ENCODE measurements around the gene VPS39. TPM values are rescaled to one million over a fixed set of nuclear protein-coding genes. Genes with fewer than 3 reads are reported as not detected.
"Not testable (repeated sequence)": the region's sequence is repeated elsewhere in the genome, so short reads cannot be mapped to it uniquely, and the experiment has no call there.

VPS39 gene
- 58.0 TPM in 2 replicates for total RNA-seq

- DNase-seq = peak; percentile 96
- Mint-ChIP-seq H3K4me3 (peak within 1 kb of the TSS; percentile 98), H3K9me3 (no peaks in the 10 kb centered on the region), H3K27ac (peak within 1 kb of the TSS; percentile 98), H3K36me3 (ENCODE audit: low read depth) (peaks cover 38% of the 10 kb centered on the region), H3K4me1 (peaks cover 28% of the 10 kb centered on the region), H3K27me3 (no peaks in the 10 kb centered on the region)
- intact Hi-C loops (cut with micrococcal nuclease) = loop anchor here (1.0 to 10.0 kb wide), 3 partner anchors 15 to 287 kb away; partner anchors contain the start of genes GANC, SNAP23, TMEM87A and ZNF106
These were observed at the start of gene VPS39 for GRCh38 chr15:42207674-42208579. Gene VPS39, minus strand, starts transcription at chr15:42208304. Its CDS starts 151 bp downstream, at chr15:42208153.

GRCh38 chr15:42253300-42253699, 45.2 kb upstream of the VPS39 start:
- Mint-ChIP-seq H3K4me3 (no peak overlapping the region), H3K9me3 (peaks cover 25% of the 10 kb centered on the region), H3K27me3 (no peaks in the 10 kb centered on the region), H3K36me3 (ENCODE audit: low read depth) (peaks cover 79% of the 10 kb centered on the region), H3K27ac (no peak overlapping the region), H3K4me1 (no peaks in the 10 kb centered on the region)
- no peak for DNase-seq
- intact Hi-C loops (cut with micrococcal nuclease) = no loop called here

- H3K27ac Mint-ChIP-seq = no peak overlapping the region
- H3K36me3 Mint-ChIP-seq (ENCODE audit: low read depth) = peaks cover 51% of the 10 kb centered on the region
- no peak overlapping the region for H3K4me3 Mint-ChIP-seq
- peaks cover under 1% of the 10 kb centered on the region for H3K9me3 Mint-ChIP-seq
- intact Hi-C loops (cut with micrococcal nuclease) = no loop called here
- H3K27me3 Mint-ChIP-seq = no peaks in the 10 kb centered on the region
- H3K4me1 Mint-ChIP-seq = peaks cover 13% of the 10 kb centered on the region
- no peak for DNase-seq
These were observed 32.7 kb upstream of the VPS39 start for GRCh38 chr15:42240823-42241222.

- intact Hi-C loops (cut with micrococcal nuclease) = no loop called here
- H3K36me3 Mint-ChIP-seq (ENCODE audit: low read depth) = peaks cover 55% of the 10 kb centered on the region
- no peak overlapping the region for H3K27ac Mint-ChIP-seq
These were observed 31.6 kb upstream of the VPS39 start for GRCh38 chr15:42239528-42240182.

GRCh38 chr15:42233107-42233506, 25.0 kb upstream of the VPS39 start:
- Mint-ChIP-seq H3K36me3 (ENCODE audit: low read depth) (peaks cover 51% of the 10 kb centered on the region), H3K4me3 (no peak overlapping the region), H3K27ac (peak overlapping the region; percentile 43), H3K27me3 (no peaks in the 10 kb centered on the region), H3K4me1 (no peaks in the 10 kb centered on the region), H3K9me3 (no peaks in the 10 kb centered on the region)
- no peak for DNase-seq
- intact Hi-C loops (cut with micrococcal nuclease) = no loop called here

More at GRCh38 chr15:42239528-42240182, 31.6 kb upstream of the VPS39 start:
- H3K27me3 Mint-ChIP-seq = no peaks in the 10 kb centered on the region
- no peaks in the 10 kb centered on the region for H3K9me3 Mint-ChIP-seq
- no peak overlapping the region for H3K4me3 Mint-ChIP-seq
- peaks cover 11% of the 10 kb centered on the region for H3K4me1 Mint-ChIP-seq
- no peak for DNase-seq

- Mint-ChIP-seq H3K4me1 (no peaks in the 10 kb centered on the region), H3K36me3 (ENCODE audit: low read depth) (peaks cover 48% of the 10 kb centered on the region), H3K27ac (peak overlapping the region; percentile 43), H3K27me3 (no peaks in the 10 kb centered on the region), H3K9me3 (no peaks in the 10 kb centered on the region), H3K4me3 (no peak overlapping the region)
- intact Hi-C loops (cut with micrococcal nuclease) = no loop called here
- DNase-seq = no peak
These were observed 24.5 kb upstream of the VPS39 start for GRCh38 chr15:42232606-42233005.

- DNase-seq = no peak
- H3K4me1 Mint-ChIP-seq = no peaks in the 10 kb centered on the region
- no peak overlapping the region for H3K4me3 Mint-ChIP-seq
- no peaks in the 10 kb centered on the region for H3K27me3 Mint-ChIP-seq
- intact Hi-C loops (cut with micrococcal nuclease) = no loop called here
- no peak overlapping the region for H3K27ac Mint-ChIP-seq
- no peaks in the 10 kb centered on the region for H3K9me3 Mint-ChIP-seq
- peaks cover 47% of the 10 kb centered on the region for H3K36me3 Mint-ChIP-seq (ENCODE audit: low read depth)
These were observed 23.0 kb upstream of the VPS39 start for GRCh38 chr15:42231088-42231487.

- H3K36me3 Mint-ChIP-seq (ENCODE audit: low read depth) = peaks cover 46% of the 10 kb centered on the region
- H3K4me1 Mint-ChIP-seq; H3K27me3 Mint-ChIP-seq; H3K4me3 Mint-ChIP-seq; intact Hi-C loops (cut with micrococcal nuclease); H3K9me3 Mint-ChIP-seq; DNase-seq: not testable (repeated sequence)
- peak overlapping the region; percentile 21 for H3K27ac Mint-ChIP-seq
These were observed 20.9 kb upstream of the VPS39 start for GRCh38 chr15:42228981-42229380.

- Mint-ChIP-seq H3K27ac (no peak overlapping the region), H3K4me1 (no peaks in the 10 kb centered on the region), H3K27me3 (no peaks in the 10 kb centered on the region), H3K9me3 (no peaks in the 10 kb centered on the region), H3K36me3 (ENCODE audit: low read depth) (peaks cover 51% of the 10 kb centered on the region), H3K4me3 (no peak overlapping the region)
- intact Hi-C loops (cut with micrococcal nuclease) = no loop called here
- no peak for DNase-seq
These were observed 19.9 kb upstream of the VPS39 start for GRCh38 chr15:42228036-42228435.

- DNase-seq = no peak
- intact Hi-C loops (cut with micrococcal nuclease) = no loop called here
- Mint-ChIP-seq H3K36me3 (ENCODE audit: low read depth) (peaks cover 47% of the 10 kb centered on the region), H3K27ac (no peak overlapping the region), H3K4me3 (no peak overlapping the region), H3K27me3 (no peaks in the 10 kb centered on the region), H3K9me3 (no peaks in the 10 kb centered on the region), H3K4me1 (no peaks in the 10 kb centered on the region)
These were observed 18.5 kb upstream of the VPS39 start for GRCh38 chr15:42226648-42227047.

GRCh38 chr15:42220216-42220615, 12.1 kb upstream of the VPS39 start:
- Mint-ChIP-seq H3K4me3 (no peak overlapping the region), H3K9me3 (no peaks in the 10 kb centered on the region), H3K27ac (no peak overlapping the region), H3K4me1 (peaks cover 2% of the 10 kb centered on the region), H3K27me3 (no peaks in the 10 kb centered on the region), H3K36me3 (ENCODE audit: low read depth) (peaks cover 49% of the 10 kb centered on the region)
- DNase-seq = no peak
- intact Hi-C loops (cut with micrococcal nuclease) = no loop called here

- DNase-seq = no peak
- H3K36me3 Mint-ChIP-seq (ENCODE audit: low read depth) = peaks cover 45% of the 10 kb centered on the region
- no peaks in the 10 kb centered on the region for H3K27me3 Mint-ChIP-seq
- no peak overlapping the region for H3K4me3 Mint-ChIP-seq
- H3K9me3 Mint-ChIP-seq = no peaks in the 10 kb centered on the region
- peaks cover 7% of the 10 kb centered on the region for H3K4me1 Mint-ChIP-seq
- intact Hi-C loops (cut with micrococcal nuclease) = no loop called here
- H3K27ac Mint-ChIP-seq = no peak overlapping the region
These were observed 11.0 kb upstream of the VPS39 start for GRCh38 chr15:42218953-42219592.

- Mint-ChIP-seq H3K27me3 (no peaks in the 10 kb centered on the region), H3K4me3 (no peak overlapping the region), H3K36me3 (ENCODE audit: low read depth) (peaks cover 38% of the 10 kb centered on the region), H3K9me3 (no peaks in the 10 kb centered on the region), H3K27ac (no peak overlapping the region), H3K4me1 (peaks cover 7% of the 10 kb centered on the region)
- no peak for DNase-seq
- intact Hi-C loops (cut with micrococcal nuclease) = no loop called here
These were observed 9.5 kb upstream of the VPS39 start for GRCh38 chr15:42217568-42217967.

Measured in activated CD4-positive, alpha-beta T cell treated with anti-CD3 and anti-CD28 coated beads, Interleukin-2, amount 10 ng/mL, durations not matched to agents 24 days and 14 days (primary cell).